A549 (cell line): ENCODE results near the gene GRK6.

Experiments
- CBX8 ChIP-seq: fragments of 200-600 bp; sonication (generic); IDR thresholded peaks from 2 replicates; pipeline ENCODE4 v1.6.1; 2016
- CHD2 ChIP-seq: fragments of 150-350 bp; IDR thresholded peaks from 2 replicates; pipeline ENCODE4 v1.6.1; 2014; ENCODE audit warnings: low read length; ENCODE audit not compliant: partially characterized antibody
- EP300 ChIP-seq, 2 experiments: fragments of >200 bp; sonication (Bioruptor Twin); formaldehyde crosslinking; IDR thresholded peaks; 2 replicates in 1 of 2; 3 replicates in 1 of 2; pipeline ENCODE4 v1.6.1; 2016 to 2017
- POLR2A ChIP-seq: IDR thresholded peaks from 2 replicates; pipeline ENCODE4 v1.6.1; 2012; ENCODE audit warnings: mild to moderate bottlenecking, low read length
- TP53 ChIP-seq: fragments of 250-450 bp; sonication (Bioruptor Pico); IDR thresholded peaks from 2 replicates; pipeline ENCODE4 v1.5.0; 2021; ENCODE audit warnings: mild to moderate bottlenecking, moderate library complexity
- TF ChIP-seq, protein P1 (sequence below): IDR thresholded peaks from 2 replicates; pipeline ENCODE4 v1.6.1; 2012
- TF ChIP-seq, protein P2 (sequence below): fragments of >200 bp; sonication (Bioruptor Twin); formaldehyde crosslinking; IDR thresholded peaks from 3 replicates; pipeline ENCODE4 v1.5.1; 2016
- TF ChIP-seq, protein P3 (sequence below): fragments of 450-650 bp; IDR thresholded peaks from 2 replicates; pipeline ENCODE4 v1.6.1; 2014; ENCODE audit warnings: antibody characterized with exemption
- TF ChIP-seq, protein P4 (sequence below): IDR thresholded peaks from 2 replicates; pipeline ENCODE4 v1.6.1; 2012; ENCODE audit warnings: low read depth, borderline replicate concordance
- TF ChIP-seq, protein P5 (sequence below): fragments of 250-450 bp; sonication (Bioruptor Pico); IDR thresholded peaks from 2 replicates; pipeline ENCODE4 v1.5.0; 2020; ENCODE audit warnings: low read depth, mild to moderate bottlenecking, moderate library complexity
- TF ChIP-seq, protein P6 (sequence below): fragments of 200-600 bp; sonication (generic); IDR thresholded peaks from 2 replicates; pipeline ENCODE4 v1.6.1; 2016; ENCODE audit warnings: antibody characterized with exemption, mild to moderate bottlenecking, moderate library complexity

DNA sequence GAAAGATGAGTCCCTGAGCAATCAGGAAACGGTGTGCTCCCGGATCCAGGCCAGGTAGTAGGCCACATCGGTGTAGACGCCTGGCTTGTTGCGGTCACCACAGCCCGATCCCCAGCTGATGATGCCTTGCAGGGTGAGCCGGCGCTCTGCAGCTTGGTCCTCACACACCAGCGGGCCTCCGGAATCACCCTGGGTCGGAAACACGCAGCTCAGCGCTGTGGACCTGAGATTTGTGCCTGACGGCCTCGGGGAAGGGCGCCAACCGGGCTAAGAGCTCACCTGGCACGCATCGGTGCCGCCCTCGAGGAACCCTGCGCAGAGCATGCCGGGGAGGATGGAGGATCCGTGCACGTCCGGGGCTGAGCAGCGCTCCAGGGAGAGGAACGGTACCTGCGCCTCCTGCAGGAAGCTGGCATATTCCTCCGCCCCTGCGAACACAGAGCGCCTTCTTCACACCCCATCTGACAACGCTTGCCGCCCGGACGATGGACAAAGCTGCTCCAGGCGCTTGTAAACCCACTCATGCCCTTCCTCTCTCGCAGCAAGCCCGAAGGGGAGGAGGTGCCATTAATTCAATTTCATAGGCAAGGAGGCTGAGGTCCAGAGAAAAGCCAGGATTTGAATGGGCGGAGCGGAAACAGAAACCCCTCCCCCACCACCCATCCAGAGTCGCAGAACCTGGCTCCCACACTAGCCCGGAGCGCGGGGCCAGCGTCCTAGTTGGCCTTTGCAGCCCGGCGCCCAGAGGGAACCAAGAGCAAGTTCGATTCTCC is 24.0 kb upstream of the GRK6 start:
- TF ChIP-seq, protein P1, sequence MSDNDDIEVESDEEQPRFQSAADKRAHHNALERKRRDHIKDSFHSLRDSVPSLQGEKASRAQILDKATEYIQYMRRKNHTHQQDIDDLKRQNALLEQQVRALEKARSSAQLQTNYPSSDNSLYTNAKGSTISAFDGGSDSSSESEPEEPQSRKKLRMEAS: peak; percentile 97
- TF ChIP-seq, protein P2, sequence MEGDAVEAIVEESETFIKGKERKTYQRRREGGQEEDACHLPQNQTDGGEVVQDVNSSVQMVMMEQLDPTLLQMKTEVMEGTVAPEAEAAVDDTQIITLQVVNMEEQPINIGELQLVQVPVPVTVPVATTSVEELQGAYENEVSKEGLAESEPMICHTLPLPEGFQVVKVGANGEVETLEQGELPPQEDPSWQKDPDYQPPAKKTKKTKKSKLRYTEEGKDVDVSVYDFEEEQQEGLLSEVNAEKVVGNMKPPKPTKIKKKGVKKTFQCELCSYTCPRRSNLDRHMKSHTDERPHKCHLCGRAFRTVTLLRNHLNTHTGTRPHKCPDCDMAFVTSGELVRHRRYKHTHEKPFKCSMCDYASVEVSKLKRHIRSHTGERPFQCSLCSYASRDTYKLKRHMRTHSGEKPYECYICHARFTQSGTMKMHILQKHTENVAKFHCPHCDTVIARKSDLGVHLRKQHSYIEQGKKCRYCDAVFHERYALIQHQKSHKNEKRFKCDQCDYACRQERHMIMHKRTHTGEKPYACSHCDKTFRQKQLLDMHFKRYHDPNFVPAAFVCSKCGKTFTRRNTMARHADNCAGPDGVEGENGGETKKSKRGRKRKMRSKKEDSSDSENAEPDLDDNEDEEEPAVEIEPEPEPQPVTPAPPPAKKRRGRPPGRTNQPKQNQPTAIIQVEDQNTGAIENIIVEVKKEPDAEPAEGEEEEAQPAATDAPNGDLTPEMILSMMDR: peak; percentile 68
- TF ChIP-seq, protein P3, sequence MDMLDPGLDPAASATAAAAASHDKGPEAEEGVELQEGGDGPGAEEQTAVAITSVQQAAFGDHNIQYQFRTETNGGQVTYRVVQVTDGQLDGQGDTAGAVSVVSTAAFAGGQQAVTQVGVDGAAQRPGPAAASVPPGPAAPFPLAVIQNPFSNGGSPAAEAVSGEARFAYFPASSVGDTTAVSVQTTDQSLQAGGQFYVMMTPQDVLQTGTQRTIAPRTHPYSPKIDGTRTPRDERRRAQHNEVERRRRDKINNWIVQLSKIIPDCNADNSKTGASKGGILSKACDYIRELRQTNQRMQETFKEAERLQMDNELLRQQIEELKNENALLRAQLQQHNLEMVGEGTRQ: no peak
- TF ChIP-seq POLR2A: peak; percentile 48
- TF ChIP-seq EP300 (IDR thresholded peaks at IDR 0.05): no peak
- TF ChIP-seq, protein P4, sequence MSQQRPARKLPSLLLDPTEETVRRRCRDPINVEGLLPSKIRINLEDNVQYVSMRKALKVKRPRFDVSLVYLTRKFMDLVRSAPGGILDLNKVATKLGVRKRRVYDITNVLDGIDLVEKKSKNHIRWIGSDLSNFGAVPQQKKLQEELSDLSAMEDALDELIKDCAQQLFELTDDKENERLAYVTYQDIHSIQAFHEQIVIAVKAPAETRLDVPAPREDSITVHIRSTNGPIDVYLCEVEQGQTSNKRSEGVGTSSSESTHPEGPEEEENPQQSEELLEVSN: peak; percentile 95
- no peak for TF ChIP-seq CBX8
- no peak for TF ChIP-seq TP53 (CRISPR knock-in tag)
- TF ChIP-seq CHD2: no peak
- TF ChIP-seq, protein P5, sequence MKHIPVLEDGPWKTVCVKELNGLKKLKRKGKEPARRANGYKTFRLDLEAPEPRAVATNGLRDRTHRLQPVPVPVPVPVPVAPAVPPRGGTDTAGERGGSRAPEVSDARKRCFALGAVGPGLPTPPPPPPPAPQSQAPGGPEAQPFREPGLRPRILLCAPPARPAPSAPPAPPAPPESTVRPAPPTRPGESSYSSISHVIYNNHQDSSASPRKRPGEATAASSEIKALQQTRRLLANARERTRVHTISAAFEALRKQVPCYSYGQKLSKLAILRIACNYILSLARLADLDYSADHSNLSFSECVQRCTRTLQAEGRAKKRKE (CRISPR knock-in tag): no peak
- TF ChIP-seq, protein P6, sequence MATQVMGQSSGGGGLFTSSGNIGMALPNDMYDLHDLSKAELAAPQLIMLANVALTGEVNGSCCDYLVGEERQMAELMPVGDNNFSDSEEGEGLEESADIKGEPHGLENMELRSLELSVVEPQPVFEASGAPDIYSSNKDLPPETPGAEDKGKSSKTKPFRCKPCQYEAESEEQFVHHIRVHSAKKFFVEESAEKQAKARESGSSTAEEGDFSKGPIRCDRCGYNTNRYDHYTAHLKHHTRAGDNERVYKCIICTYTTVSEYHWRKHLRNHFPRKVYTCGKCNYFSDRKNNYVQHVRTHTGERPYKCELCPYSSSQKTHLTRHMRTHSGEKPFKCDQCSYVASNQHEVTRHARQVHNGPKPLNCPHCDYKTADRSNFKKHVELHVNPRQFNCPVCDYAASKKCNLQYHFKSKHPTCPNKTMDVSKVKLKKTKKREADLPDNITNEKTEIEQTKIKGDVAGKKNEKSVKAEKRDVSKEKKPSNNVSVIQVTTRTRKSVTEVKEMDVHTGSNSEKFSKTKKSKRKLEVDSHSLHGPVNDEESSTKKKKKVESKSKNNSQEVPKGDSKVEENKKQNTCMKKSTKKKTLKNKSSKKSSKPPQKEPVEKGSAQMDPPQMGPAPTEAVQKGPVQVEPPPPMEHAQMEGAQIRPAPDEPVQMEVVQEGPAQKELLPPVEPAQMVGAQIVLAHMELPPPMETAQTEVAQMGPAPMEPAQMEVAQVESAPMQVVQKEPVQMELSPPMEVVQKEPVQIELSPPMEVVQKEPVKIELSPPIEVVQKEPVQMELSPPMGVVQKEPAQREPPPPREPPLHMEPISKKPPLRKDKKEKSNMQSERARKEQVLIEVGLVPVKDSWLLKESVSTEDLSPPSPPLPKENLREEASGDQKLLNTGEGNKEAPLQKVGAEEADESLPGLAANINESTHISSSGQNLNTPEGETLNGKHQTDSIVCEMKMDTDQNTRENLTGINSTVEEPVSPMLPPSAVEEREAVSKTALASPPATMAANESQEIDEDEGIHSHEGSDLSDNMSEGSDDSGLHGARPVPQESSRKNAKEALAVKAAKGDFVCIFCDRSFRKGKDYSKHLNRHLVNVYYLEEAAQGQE: no peak
